Stomach smooth muscle (tissue), 2 donors: ENCODE results near the gene APBB2.
"Not testable (repeated sequence)": the region's sequence is repeated elsewhere in the genome, so short reads cannot be mapped to it uniquely, and the experiment has no call there.

Experiments used
- H3K27ac ChIP-seq: one replicate; pipeline ENCODE4 v1.7.0; 2013; ENCODE audit warnings: mild to moderate bottlenecking, low read length, inconsistent platforms
- H3K27me3 ChIP-seq, 2 donors: one replicate each; pipeline ENCODE4 v1.7.0; 2013; ENCODE audit warnings: low read length in 2 of 2; ENCODE audit not compliant: insufficient read depth in 2 of 2, control insufficient read depth in 1 of 2
- H3K36me3 ChIP-seq, 2 donors: one replicate each; pipeline ENCODE4 v1.7.0; 2013; ENCODE audit warnings: low read length in 2 of 2; ENCODE audit not compliant: control insufficient read depth in 2 of 2, insufficient read depth in 2 of 2
- H3K4me1 ChIP-seq: one replicate; pipeline ENCODE4 v1.7.0; 2013; ENCODE audit warnings: low read length; ENCODE audit not compliant: control insufficient read depth, insufficient read depth
- H3K4me3 ChIP-seq, 2 donors: one replicate each; pipeline ENCODE4 v1.7.0; 2013; ENCODE audit warnings: low read length in 2 of 2
- H3K9ac ChIP-seq, 2 donors: one replicate each; pipeline ENCODE4 v1.7.0; 2013; ENCODE audit warnings: low read length in 2 of 2, mild to moderate bottlenecking in 1 of 2
- H3K9me3 ChIP-seq, 2 donors: one replicate each; pipeline ENCODE4 v1.7.0; 2013; ENCODE audit warnings: low read length in 2 of 2; ENCODE audit not compliant: control insufficient read depth in 2 of 2
- donor health status: healthy.
- donor health status: Pancreatic carcinoma.

Gene APBB2

GRCh38 chr4:41157009-41157408 lies 57.3 kb downstream of the APBB2 start:
- Histone ChIP-seq H3K4me3 (no peak overlapping the region), H3K36me3 (no peaks in the 10 kb centered on the region), H3K27ac (no peak overlapping the region), H3K9me3 (no peaks in the 10 kb centered on the region), H3K9ac (no peak overlapping the region), H3K4me1 (no peaks in the 10 kb centered on the region), H3K27me3 (no peaks in the 10 kb centered on the region)

- no peak overlapping the region for H3K4me3 ChIP-seq
- H3K27ac ChIP-seq, result no peak overlapping the region
- no peaks in the 10 kb centered on the region for H3K9me3 ChIP-seq
Observed at GRCh38 chr4:41156574-41156973, 57.8 kb downstream of the APBB2 start.

GRCh38 chr4:41155194-41155830 lies 59.0 kb downstream of the APBB2 start:
- no peaks in the 10 kb centered on the region for H3K27me3 ChIP-seq
- no peaks in the 10 kb centered on the region for H3K9me3 ChIP-seq
- no peaks in the 10 kb centered on the region for H3K4me1 ChIP-seq
- no peak overlapping the region for H3K4me3 ChIP-seq
- no peaks in the 10 kb centered on the region for H3K36me3 ChIP-seq
- no peak overlapping the region for H3K27ac ChIP-seq
- no peak overlapping the region for H3K9ac ChIP-seq

More at GRCh38 chr4:41156574-41156973, 57.8 kb downstream of the APBB2 start:
- Histone ChIP-seq H3K4me1 (no peaks in the 10 kb centered on the region), H3K9ac (no peak overlapping the region), H3K36me3 (no peaks in the 10 kb centered on the region), H3K27me3 (no peaks in the 10 kb centered on the region)

GRCh38 chr4:41154814-41155177 lies 59.5 kb downstream of the APBB2 start:
- H3K27me3 ChIP-seq, result no peaks in the 10 kb centered on the region
- no peak overlapping the region for H3K9ac ChIP-seq
- no peak overlapping the region for H3K27ac ChIP-seq
- no peaks in the 10 kb centered on the region for H3K36me3 ChIP-seq
- no peaks in the 10 kb centered on the region for H3K4me1 ChIP-seq
- no peaks in the 10 kb centered on the region for H3K9me3 ChIP-seq
- H3K4me3 ChIP-seq, result no peak overlapping the region

GRCh38 chr4:41154010-41154813 lies 60.1 kb downstream of the APBB2 start:
- no peaks in the 10 kb centered on the region for H3K27me3 ChIP-seq
- no peak overlapping the region for H3K27ac ChIP-seq
- H3K4me1 ChIP-seq, result no peaks in the 10 kb centered on the region
- no peaks in the 10 kb centered on the region for H3K9me3 ChIP-seq
- H3K4me3 ChIP-seq, result no peak overlapping the region
- H3K36me3 ChIP-seq, result no peaks in the 10 kb centered on the region
- no peak overlapping the region for H3K9ac ChIP-seq

GRCh38 chr4:41150401-41150800 lies 63.9 kb downstream of the APBB2 start:
- Histone ChIP-seq H3K4me1 (peaks cover 14% of the 10 kb centered on the region), H3K36me3 (no peaks in the 10 kb centered on the region), H3K9me3 (no peaks in the 10 kb centered on the region), H3K4me3 (no peak overlapping the region), H3K27me3 (no peaks in the 10 kb centered on the region), H3K9ac (no peak overlapping the region), H3K27ac (no peak overlapping the region)

- not testable (repeated sequence) for H3K9me3 ChIP-seq, H3K27me3 ChIP-seq, H3K9ac ChIP-seq, H3K36me3 ChIP-seq, H3K4me3 ChIP-seq, H3K27ac ChIP-seq
- peaks cover 21% of the 10 kb centered on the region for H3K4me1 ChIP-seq
Observed at GRCh38 chr4:41149568-41149967, 64.8 kb downstream of the APBB2 start.

- no peaks in the 10 kb centered on the region for H3K36me3 ChIP-seq
- H3K27ac ChIP-seq, result no peak overlapping the region
- no peaks in the 10 kb centered on the region for H3K9me3 ChIP-seq
- no peak overlapping the region for H3K4me3 ChIP-seq
- no peak overlapping the region for H3K9ac ChIP-seq
- peaks cover 21% of the 10 kb centered on the region for H3K4me1 ChIP-seq
- H3K27me3 ChIP-seq, result no peaks in the 10 kb centered on the region
Observed at GRCh38 chr4:41148931-41149330, 65.4 kb downstream of the APBB2 start.

GRCh38 chr4:41148292-41148691 lies 66.0 kb downstream of the APBB2 start:
- no peaks in the 10 kb centered on the region for H3K27me3 ChIP-seq
- peaks cover 27% of the 10 kb centered on the region for H3K4me1 ChIP-seq
- no peak overlapping the region for H3K4me3 ChIP-seq
- H3K27ac ChIP-seq, result no peak overlapping the region
- H3K36me3 ChIP-seq, result no peaks in the 10 kb centered on the region
- H3K9me3 ChIP-seq, result no peaks in the 10 kb centered on the region
- H3K9ac ChIP-seq, result no peak overlapping the region

- H3K4me3 ChIP-seq, H3K27me3 ChIP-seq, H3K27ac ChIP-seq, H3K9ac ChIP-seq, H3K36me3 ChIP-seq, H3K9me3 ChIP-seq: not testable (repeated sequence)
- peaks cover 34% of the 10 kb centered on the region for H3K4me1 ChIP-seq
Observed at GRCh38 chr4:41147570-41147969, 66.8 kb downstream of the APBB2 start.
